ENCODE data around the gene IGF1R. TPM values are rescaled to one million over a fixed set of nuclear protein-coding genes. Genes with fewer than 3 reads are reported as not detected.

IGF1R gene
- total RNA-seq, 4 donors from 2014 or later: 39.3 to 97.4 (median 44.7) TPM

GRCh38 chr15:98690272-98690950, 42.1 kb downstream of the IGF1R start:
- no peak for TF ChIP-seq CTCF (IDR thresholded peaks at IDR 0.05)
- ATAC-seq (ENCODE audit: low FRiP score) (no peak), DNase-seq (ENCODE audit: low spot score) (no peak)

- TF ChIP-seq CTCF (IDR thresholded peaks at IDR 0.05): no peak
- no peak for ATAC-seq (ENCODE audit: low FRiP score)
Measured at GRCh38 chr15:98692213-98692612, 43.9 kb downstream of the IGF1R start.

GRCh38 chr15:98694161-98694560, 45.8 kb downstream of the IGF1R start:
- DNase-seq (ENCODE audit: low spot score): no peak
- TF ChIP-seq CTCF (IDR thresholded peaks at IDR 0.05): no peak
- ATAC-seq (ENCODE audit: low FRiP score): no peak

More at GRCh38 chr15:98692213-98692612, 43.9 kb downstream of the IGF1R start:
- DNase-seq (ENCODE audit: low spot score): no peak

GRCh38 chr15:98698792-98699191, 50.5 kb downstream of the IGF1R start:
- TF ChIP-seq CTCF (IDR thresholded peaks at IDR 0.05): no peak
- ATAC-seq (ENCODE audit: low FRiP score) (no peak), DNase-seq (ENCODE audit: low spot score) (no peak)

GRCh38 chr15:98699591-98700424, 51.5 kb downstream of the IGF1R start:
- ATAC-seq (ENCODE audit: low FRiP score) (no peak), DNase-seq (ENCODE audit: low spot score) (no peak)
- no peak for TF ChIP-seq CTCF (IDR thresholded peaks at IDR 0.05)

- DNase-seq (ENCODE audit: low spot score) (no peak), ATAC-seq (ENCODE audit: low FRiP score) (no peak)
- no peak for TF ChIP-seq CTCF (IDR thresholded peaks at IDR 0.05)
Measured at GRCh38 chr15:98700519-98700918, 52.2 kb downstream of the IGF1R start.

Measured in omental fat pad (tissue), 4 donors.